ENCODE results near the gene TATDN2.
"Not testable (repeated sequence)": the region's sequence is repeated elsewhere in the genome, so short reads cannot be mapped to it uniquely, and the experiment has no call there.

The TATDN2 gene

DNA sequence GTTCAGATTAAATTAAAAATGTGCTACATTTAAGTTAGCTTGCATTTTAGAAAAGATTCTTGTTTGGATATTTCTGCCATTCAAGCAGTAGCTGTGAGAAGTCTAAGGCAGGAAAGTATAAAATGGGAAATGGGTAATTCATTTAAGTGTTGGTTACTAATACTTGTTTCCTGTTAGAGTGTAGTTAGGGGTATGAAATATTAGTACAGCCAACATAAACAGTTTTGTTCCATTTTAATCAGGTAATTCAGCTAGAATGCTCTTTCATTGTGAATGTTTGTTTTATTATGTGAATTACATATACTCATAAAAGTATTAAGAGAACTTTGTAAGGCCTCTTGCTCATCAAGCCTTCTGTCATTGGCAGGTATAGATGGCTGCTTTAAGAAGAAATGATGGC lies 19.9 kb downstream of the TATDN2 start:
- DNase-seq (ENCODE audit: low spot score): no peak

DNA sequence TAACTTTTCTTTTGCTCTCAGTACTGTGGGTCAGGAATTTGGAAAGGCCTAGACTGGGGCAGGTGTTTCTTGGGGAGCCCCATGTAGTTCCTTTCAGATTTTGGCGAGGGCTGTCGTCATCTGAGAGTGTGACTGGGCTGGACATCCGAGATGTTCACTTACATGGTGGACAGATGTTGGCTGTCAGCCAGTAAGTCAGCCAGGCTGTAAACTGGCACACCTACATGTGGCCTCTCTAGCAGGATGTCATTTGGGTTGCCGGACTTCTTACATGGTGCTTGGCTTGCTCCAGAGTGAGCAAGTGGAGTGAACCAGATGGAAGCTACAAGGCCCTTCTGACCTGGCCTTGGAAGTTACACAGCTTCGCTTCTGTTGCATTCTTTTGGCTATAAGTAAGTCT lies 20.7 kb downstream of the TATDN2 start:
- DNase-seq (ENCODE audit: low spot score): no peak

DNA sequence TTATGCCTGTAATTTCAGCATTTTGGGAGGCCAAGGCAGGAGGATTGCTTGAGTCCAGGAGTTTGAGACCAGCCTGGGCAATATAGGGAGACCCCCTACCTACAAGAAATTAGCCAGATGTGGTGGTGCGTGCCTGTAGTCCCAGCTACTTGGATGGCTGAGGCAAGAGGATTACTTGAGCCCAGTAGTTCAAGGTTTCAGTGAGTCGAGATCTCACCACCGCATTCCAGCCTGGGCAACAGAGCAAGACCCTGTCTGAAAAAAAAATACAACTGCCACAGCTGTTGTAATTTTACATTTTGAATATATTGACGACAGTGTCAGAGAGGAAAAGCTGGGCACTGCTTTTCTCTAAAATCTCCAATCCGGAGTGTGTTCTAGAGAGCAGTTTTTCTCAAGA lies 21.2 kb downstream of the TATDN2 start:
- no peak for DNase-seq (ENCODE audit: low spot score)

DNA sequence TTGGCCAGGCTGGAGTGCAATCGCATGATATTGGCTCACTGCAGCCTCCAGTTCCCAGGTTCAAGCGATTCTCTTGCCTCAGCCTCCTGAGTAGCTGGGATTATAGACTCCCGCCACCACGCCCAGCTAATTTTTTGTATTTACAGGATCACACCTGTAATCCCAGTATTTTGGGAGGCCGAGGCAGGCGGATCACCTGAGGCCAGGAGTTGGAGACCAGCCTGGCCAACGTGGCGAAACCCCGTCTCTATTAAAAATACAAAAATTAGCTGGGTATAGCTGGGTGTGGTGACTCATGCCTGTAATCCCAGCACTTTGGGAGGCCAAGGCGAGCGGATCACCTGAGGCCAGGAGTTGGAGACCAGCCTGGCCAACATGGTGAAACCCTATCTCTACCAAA lies 24.2 kb downstream of the TATDN2 start:
- DNase-seq (ENCODE audit: low spot score): not testable (repeated sequence)

DNA sequence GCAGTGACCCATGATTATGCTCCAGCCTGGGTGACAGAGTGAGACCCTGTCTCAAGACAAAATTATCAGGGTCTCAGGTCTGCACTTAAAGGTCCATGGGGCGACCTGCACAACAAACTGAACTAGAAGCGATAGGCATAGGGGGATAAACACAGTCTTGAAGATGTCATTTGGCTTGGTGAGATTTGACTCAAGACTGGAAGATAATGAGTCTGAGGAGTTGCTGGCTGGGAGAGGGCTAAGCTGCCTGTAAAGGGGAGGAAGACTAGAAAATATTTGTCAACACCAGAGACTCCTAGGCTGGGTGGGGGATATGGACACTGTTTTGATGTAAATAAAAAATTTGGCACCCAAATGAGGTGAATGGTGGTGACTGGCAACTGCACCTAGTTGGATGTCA lies 24.7 kb downstream of the TATDN2 start:
- DNase-seq (ENCODE audit: low spot score): no peak

DNA sequence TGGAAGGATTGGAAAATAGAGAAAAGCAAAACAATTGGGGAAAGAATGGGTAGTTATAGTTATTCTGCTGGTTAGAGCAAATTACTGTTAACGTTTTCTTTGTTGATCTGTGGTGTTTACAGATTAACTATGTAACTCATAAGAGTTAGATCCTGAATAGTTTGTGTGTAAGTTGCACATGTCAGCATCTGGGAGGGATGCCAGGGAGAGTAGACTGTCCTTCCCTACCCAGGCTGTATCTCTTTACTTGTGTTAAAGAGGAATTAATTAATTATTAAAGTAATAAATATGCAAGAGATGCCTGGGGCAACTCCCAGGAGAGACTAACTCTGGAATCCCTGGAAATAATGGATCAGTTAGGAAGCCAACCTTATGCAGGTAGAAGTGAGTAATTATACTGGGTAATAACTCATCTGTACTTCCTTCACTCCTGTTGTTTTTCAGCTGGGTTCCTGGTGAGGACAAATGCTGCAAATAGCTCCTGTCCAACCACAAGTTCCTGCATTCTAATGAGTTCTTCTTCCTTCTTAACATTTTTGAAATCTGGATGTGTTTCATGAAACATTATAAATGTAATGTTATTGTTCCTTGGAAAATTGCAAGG lies 25.5 kb downstream of the TATDN2 start:
- DNase-seq (ENCODE audit: low spot score): no peak

DNA sequence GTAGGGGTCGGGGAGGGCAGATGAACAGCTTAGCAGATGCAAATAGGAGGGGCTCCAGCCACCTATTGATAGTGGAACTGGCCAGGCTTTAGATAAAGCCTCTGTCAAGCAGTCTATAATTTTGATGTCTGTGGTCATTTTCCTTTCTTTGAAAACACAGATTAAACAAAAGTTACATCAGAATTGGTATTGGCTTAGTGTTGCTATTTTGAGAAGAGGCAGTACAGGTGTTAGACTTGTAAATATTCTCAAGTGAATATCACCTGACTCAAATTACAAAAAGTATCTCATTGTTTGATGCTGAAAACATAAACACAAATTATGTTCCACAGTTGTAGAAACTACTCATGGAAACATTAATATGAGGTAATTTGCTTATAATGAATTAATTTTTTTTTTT lies 26.3 kb downstream of the TATDN2 start:
- DNase-seq (ENCODE audit: low spot score): no peak

DNA sequence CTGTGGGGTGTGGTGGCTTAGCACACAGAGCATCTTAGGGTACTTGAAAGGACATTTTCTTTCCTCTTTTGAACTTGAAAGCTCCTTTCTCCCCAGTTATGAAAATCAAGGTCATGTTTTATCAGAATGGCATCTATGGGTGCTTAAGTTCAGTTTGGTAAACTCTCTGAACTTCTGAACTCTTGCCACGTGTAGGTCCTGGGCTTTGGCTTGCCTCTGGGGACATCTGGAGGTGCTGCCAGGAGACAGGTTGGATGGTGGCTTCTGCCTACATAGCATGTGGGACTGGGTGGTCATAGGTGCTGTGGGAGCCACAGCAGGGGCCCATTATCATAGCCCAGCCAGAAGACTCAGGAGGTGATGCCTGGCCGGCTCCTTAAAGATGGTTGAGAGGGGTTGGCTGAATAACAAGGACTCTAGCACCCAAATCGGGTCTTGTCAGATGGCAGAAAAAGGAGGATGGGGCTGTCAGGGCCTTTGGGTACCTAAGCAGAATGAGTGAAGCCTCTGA lies 28.9 kb downstream of the TATDN2 start:
- DNase-seq (ENCODE audit: low spot score): no peak

DNA sequence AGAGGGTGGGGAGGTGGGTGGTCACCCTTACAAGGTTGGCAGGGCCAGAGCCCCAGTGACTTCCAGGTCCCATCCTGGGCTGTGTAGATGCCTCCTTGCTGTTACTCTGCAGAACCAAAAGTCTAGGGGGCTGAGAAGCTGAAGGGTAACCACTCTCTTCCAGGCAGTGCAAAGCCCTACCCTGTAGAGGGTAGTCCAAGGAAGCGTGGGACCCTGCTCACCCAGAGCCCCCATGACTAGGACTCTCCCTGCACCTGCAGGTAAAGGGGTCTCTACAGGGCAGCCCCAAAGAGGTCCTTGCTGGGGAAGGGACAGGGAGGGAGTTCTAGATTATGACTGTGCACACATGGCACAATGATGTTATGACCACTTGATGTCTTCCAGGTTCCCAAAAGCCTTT lies 30.2 kb downstream of the TATDN2 start:
- no peak for DNase-seq (ENCODE audit: low spot score)

DNA sequence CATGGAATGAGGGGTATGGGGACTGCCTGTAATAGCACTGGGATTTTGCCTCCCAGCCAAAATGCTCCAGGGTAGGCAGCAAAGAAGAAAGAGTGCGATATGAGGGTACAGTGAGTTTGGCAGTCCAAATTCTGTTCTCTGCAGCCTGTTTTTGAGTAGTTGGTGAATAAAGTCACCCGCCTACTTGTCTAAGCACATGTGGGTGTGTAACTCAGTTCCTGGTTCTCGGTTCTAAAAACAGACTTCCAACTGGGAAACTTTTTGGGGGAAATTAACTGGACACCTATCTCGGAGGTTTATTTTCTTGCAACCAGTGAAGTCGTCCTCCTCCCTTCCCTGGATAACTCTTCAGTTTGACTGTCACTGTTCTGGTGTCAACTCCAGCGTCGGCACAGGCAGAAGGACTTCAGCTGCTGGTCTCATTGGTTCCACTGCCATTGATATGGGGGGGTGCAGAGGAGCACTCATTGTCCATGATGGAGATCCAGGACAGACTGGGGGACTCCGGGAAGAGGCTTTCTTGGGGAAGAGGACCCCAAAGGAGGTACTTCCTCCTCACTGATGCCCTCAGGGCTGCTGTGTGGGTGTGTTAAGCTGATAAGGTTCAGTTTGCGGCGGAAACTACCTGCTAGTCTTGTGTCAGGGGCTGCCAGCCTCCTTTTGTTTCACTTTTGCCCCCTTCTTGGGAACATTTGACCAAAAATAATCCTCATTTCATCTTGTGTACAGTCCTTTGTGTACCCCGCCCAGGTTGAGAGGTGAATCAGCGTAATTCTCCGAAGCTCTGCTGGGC lies 31.3 kb downstream of the TATDN2 start:
- no peak for DNase-seq (ENCODE audit: low spot score)

DNA sequence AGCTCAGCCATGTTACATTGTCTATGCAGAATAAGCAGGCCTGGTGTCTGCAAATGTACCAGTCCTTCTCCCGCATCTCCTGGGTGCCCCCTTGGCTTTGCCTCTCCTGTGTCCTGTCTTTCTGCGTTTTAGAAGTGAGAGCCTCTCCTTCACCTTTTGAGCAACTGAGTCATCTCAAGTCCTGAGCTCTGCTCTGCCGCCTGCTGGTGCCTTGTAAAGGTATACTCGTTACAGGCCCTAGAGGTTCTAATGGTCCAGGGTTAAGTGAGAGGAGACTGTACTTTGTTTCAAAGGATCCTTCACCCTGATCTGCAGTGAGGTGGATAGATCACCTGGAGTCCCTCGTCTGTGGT lies 31.9 kb downstream of the TATDN2 start:
- no peak for DNase-seq (ENCODE audit: low spot score)

DNA sequence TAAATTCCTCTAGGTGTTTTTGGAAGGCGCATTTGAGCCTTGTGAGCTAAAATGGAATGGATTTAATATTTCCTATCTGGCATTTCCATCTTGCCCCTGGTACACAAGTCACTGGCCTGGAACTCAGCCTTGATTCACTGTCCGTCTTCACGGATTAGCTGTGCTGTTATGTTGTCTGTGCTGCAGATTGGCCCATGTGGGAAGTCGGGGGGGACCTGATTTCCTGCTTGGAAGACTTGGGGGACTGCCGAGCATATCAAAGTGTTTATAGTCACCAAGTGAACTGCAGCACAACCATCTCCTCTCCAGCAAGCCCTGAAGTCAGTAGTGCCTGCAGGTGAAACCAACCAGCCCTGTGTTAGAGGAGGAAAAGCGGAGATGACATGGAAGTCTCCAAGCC lies 32.3 kb downstream of the TATDN2 start:
- peak; percentile 7 for DNase-seq (ENCODE audit: low spot score)

DNA sequence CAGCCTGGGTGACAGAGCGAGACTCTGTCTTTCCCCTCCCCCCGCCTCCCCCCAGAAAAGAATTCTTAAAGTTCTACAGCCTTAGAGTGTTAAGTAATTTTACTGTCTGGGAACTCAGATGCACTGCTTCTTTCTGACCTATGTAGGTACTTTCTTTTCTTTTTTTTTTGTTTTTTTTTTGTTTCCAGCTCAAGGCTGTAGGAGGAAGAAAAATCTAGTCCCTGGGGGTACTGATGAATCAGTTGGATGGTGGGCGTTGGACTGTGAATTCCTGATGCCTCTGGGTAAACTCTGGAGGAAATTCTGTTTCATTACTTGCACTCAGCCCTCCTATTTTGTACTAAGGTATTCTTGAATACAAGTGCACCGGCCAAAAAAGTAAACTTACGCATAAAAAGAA lies 33.7 kb downstream of the TATDN2 start:
- no peak for DNase-seq (ENCODE audit: low spot score)

DNA sequence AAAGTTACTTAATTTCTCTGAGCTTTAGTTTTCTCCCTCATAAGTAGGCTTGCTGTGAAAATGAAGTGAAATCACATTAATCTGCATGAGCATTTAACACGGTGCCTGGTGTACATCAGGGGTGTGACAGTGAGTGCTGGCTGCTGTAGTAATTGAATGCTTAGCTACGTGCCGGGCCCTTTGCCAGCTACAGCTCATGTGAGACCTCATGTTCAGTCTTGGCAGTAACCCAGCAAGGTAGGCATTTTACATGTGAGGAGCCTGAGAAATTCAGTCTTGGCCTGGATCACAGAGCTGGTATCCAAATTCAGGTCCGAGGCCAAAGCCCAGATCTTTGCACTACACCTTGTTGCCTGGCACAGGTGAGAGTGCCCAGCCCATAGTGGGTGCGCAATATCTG lies 35.4 kb downstream of the TATDN2 start:
- DNase-seq (ENCODE audit: low spot score): peak; percentile 79

DNA sequence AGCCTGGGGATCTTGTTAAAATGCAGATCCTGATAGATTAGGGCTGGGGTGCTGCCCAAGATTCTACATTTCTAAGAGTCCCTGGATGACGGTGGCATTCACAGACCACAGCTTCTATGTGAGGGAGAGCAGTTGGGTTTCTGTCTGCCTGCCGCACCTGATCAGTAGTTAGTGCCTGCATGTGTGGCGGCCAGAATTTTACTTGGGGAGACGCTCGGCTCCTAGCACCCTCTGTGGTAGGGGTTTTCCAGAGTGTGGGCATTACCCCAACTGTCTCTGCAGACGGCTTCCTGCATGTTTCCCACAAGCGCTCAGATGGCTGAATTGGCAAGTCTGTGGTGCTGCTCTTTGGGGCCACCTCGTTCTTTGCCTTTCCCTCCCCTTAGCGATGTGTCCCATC lies 36.2 kb downstream of the TATDN2 start:
- DNase-seq (ENCODE audit: low spot score): no peak

DNA sequence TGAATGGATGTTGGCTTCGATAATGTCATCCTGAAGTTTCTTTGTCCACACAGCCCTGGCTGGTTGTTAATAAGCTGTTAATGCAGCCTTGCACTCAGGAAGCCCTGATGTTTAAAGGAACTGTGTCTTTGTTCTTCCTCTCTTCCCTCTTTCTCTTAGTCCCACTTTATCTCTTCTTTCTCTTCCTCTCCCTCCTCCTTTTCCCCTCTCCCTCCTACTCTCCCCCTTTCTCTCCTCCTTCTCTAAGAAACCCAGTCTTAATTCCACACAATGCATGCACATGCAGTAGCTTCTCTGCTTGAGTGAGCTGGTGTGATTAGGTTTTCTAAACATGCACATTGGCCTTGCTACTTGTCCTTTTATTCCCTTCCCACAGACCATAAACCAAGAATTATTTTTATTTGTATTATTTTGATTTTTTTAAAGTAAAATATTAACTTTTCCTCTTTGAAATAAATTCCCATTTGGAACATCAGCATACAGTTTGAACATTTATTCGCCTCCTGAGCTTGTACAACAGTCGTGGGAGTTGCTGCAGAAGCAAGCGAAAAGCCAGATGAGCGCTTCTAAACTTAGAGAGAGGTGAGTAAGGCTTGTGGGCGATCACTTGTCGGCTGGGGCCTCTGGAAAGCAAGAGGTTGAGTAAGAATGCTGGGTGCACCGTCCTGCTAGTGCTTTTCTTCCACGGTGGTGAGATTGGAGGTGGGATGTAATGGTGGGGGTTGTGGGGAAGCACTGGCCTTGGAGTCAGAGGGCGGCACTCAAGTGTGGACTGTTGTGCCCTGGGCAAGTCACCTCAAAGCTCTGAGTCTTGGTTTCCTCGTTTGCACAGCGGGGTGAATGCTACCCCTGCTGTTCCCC lies 37.2 kb downstream of the TATDN2 start:
- no peak for DNase-seq (ENCODE audit: low spot score)

DNA sequence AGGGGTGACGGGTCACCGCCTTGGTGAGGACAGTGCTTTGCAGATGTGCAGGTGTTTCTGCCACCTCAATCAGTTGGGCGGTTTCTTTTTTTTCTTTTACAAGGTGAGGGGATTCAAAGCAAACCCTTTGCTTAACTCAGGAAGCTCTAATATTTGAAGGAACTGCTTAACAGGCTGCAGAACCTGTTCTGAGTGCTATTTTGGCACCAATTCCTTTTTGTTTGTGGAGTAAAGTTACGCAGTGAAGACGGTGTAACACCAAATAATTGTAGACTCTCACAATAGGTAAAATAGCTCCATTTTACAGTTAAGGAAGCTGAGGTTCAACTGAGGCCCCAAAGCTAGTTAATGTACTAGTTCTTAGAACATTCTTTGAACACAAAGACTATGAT lies 37.9 kb downstream of the TATDN2 start:
- DNase-seq (ENCODE audit: low spot score): no peak

DNA sequence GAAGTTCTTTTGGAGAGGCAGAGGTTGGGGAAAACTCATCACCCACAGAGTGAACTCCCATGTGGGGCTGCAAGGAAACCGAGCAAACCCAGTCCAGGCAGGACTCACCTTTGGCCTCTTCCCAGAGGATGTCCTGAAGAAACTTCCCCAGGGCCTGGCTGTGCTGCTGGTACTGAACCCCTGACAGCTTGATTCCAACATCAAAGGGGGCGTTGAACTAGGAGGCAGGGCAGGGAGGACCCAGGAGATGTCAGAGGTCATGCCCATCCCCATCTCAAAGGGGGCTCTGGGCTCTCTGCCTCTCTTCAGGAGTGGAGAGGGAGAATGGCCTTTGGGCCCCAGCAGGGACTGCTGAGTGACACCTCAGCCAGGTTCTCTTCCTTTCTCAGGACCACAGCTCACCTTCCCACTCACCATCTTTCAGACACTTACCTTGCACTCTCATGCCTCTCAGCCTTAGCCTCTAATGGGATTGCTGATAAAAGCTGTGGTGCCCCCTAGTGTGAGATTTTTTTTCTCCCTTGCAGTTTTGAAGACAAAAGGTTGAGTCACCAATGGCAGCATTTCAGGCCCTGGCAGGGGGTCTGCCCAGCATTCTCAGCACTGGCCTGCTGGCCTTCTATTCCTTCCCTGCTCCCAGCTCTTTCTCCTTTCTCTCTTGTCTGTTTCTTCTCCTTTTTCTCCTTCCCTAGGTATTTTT lies 38.5 kb downstream of the TATDN2 start:
- peak; percentile 67 for DNase-seq (ENCODE audit: low spot score)

DNA sequence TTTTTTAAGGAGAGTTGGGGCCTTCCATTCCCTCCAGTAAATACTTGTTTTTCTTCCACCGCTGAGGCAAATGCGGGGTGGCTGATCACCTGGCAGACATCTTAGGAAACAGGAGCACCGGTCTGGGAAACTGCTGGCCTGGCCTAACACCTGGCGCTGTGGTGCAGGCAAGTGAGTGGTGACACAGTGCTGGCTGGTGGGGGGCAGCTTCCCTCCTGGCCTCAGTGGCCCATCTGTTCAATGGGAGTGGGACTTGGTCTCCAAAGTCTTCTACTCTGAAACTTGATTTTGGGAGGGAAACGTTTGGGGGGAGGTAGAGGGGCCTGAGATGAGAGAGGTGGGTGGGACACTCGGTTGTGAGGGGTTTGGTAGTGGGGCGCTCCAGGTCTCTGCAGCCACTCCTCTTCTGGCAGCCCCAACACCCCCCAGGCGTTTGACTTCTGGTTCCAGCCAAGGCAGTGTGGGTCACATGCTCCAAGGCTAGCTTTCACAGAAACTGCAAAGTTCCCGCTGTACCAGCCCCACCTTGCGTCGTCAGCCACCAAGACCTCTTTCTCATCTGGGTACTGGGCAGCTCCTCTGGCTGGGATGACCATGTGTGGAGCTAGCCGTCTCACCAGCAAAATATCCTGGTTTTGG lies 39.8 kb downstream of the TATDN2 start:
- no peak for DNase-seq (ENCODE audit: low spot score)

DNA sequence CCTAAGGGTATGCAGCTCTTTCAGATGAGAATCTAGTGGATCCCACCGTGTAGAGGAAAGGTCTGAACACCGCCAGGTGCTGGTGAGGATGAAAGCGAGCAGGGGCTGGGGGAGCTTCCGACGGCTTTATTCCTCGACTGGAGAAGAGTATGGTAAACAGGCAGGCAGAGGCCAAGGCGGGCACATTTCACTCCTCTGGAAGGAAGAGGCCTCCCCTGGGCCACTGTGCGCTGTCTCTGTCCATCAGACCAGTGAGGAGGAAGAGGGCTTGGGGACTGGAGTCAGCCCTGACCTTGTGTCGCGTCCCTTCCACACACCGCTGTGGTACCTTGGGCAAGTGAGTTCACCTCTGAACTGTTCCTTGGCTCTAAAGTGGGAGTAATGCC lies 40.3 kb downstream of the TATDN2 start:
- DNase-seq (ENCODE audit: low spot score): no peak

DNA sequence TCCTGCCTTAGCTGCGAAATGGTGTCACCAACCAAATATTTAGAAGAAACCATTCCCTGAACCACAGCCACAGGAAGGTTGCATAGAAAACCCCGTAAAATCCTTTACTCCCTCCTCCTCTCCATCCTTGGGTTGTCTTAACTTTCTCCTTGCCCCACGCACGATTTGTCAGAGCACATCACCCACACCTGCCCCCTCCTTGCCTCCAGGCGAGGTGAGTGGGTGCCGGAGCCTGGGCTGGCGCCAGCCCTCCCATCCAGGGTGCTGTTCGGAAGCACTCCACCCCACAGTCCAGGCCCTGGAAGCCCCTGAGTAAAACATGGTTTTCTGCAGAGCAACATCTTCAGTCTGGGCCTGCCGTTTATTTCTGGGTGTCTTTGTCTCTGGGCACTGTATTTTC lies 40.8 kb downstream of the TATDN2 start:
- no peak for DNase-seq (ENCODE audit: low spot score)

DNA sequence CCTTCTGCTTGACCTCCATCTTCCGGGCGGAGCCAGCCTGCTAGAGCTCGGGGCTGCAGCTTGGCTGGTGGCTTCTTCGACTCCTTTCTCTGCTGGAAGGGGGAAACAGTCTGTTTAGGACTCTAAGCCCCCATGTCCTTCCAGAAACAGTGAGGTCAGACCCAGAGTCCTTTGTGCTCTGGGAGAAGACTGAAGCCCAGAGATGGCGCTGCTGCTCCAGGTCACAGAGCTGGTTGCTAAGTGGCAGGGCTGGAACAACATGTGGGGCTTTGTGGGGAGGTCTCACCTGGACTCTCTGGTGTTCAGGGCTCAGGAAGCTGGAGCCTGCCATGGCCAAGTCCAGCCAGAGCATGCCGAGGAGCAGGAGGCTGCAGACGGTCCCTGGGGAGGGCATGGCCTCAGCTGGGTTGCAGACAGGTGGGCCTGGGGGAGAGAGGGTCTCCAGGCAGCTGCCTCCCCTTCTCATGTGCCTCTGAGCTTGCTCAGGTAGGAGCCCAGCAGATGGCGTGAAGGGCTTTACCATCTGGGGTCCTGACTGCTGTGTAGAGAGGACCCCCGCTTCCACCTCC lies 41.6 kb downstream of the TATDN2 start:
- DNase-seq (ENCODE audit: low spot score): no peak

Data from D341Med (cell line).